Lower leg skin (tissue), 4 donors: Measurements from ENCODE around the gene C1orf232. TPM values are rescaled to one million over a fixed set of nuclear protein-coding genes. Genes with fewer than 3 reads are reported as not detected.
A peak's percentile ranks its signal among the peaks of the same experiment; 100 is the strongest.

Experiments
- DNase-seq, 2 donors: peaks; one replicate each; pipeline ENCODE4 v3.0.0-alpha.2; 2019; ENCODE audit warnings: low spot score in 2 of 2
- H3K4me3 ChIP-seq: fragments of 200-600 bp; sonication (generic); 2 replicates; pipeline ENCODE4 v1.5.1; 2017; ENCODE audit warnings: mild to moderate bottlenecking, low read depth; ENCODE audit not compliant: poor library complexity, severe bottlenecking
- CTCF ChIP-seq, 3 donors: fragments of 450-650 bp; IDR thresholded peaks; one replicate each; pipeline ENCODE4 v1.5.1; 2016; ENCODE audit warnings: antibody characterized with exemption in 3 of 3, mild to moderate bottlenecking in 3 of 3, moderate library complexity in 2 of 3
- POLR2A ChIP-seq, 2 donors: fragments of 450-650 bp; IDR thresholded peaks; one replicate each; pipeline ENCODE4 v1.6.1; 2016 to 2017; ENCODE audit warnings: antibody characterized with exemption in 2 of 2, mild to moderate bottlenecking in 1 of 2, moderate library complexity in 1 of 2
- WGBS, 2 donors: methylation state at CpG; one replicate each; pipeline ENCODE4 v1.1.5; 2018; 5-methylcytosine and 5-hydroxymethylcytosine counted together
- intact Hi-C: fragments of 100-400 bp; cut with DNase I; formaldehyde crosslinking; loops from one replicate; pipeline ENCODE4 v1.15.0; 2023; ENCODE audit warnings: low total_unique reads
- total RNA-seq, 4 donors: library from RNA; depleted of rRNA; stranded (reverse); fragments of >200 nt; gene quantifications; one replicate each; pipeline ENCODE4 v1.1.0, GENCODE V29; 2016

Gene C1orf232
- total RNA-seq, 4 donors from 2014 or later = not detected

DNA sequence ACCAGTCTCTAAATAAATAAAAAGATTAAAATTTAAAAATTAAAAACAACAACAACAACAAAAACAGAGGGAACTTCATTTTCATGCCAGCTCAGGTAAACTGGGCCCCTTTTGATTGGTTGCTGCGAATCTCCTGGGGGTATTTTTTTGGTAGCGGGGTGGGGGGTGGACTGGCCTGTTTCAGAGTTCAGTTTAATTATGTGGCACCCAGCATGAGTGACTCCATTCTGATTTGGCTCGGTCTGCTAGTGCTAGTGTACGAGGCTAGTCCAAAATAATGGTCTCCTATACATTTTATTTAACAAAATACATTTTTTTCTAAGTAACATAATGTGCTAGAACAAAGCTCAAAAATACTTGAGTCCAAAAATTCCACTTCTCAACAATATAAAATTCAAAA is 39.0 kb downstream of the C1orf232 start:
- no peak for TF ChIP-seq POLR2A (IDR thresholded peaks at IDR 0.05)
- TF ChIP-seq CTCF (IDR thresholded peaks at IDR 0.05) = no peak
- no peak overlapping the region for H3K4me3 ChIP-seq
- WGBS, 2 donors = 89 to 92% methylated on average over 4 of the region's 4 CpGs
- DNase-seq = no peak
- intact Hi-C loops = no loop called here

DNA sequence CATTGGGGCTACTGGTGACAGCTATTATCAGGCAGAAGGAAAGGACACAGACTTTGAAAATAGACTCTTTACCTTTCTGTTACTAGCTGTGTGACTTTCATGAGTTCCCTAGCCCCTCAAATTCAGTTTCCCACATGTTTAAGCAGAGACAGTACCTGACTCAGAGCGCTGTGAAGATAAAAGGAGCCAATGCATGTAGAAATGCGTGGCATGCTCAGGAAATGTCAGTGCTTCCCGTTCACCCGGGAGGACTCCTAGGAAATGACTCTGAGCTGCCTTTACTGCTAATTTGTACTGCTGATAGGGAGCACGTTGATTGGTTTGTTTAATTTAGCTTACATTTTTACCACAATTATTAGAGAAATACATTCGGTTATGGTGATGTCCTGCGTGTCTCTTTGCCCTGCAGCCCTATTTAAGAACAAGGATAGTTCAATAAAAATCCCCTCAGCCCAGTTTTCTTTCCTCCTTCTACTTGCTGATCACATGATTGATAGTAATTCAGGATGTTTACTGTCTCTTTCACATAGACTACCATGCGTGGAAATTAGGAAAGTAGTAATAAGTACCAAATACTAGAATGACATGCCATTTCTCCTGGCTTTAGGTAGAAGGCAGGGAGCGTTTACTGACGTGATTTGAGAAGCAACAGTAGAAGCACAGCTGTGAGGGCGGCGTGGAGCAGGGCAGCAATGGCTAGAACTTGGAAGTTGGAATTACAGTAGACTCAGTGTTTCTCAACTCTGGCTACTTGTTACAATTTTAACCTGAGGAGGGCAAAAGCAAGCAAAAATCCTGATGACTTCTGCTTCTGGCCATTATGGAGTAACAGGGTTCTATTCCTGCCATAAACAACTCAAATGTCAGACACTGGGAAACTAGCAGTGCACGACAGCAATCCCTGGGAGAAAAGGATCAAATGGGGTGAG is 41.3 kb downstream of the C1orf232 start:
- intact Hi-C loops = no loop called here
- TF ChIP-seq CTCF (IDR thresholded peaks at IDR 0.05) (no peak), POLR2A (IDR thresholded peaks at IDR 0.05) (no peak)
- no peak overlapping the region for H3K4me3 ChIP-seq
- DNase-seq = no peak
- WGBS, 2 donors = 33 to 34% methylated on average over 13 of the region's 13 CpGs

DNA sequence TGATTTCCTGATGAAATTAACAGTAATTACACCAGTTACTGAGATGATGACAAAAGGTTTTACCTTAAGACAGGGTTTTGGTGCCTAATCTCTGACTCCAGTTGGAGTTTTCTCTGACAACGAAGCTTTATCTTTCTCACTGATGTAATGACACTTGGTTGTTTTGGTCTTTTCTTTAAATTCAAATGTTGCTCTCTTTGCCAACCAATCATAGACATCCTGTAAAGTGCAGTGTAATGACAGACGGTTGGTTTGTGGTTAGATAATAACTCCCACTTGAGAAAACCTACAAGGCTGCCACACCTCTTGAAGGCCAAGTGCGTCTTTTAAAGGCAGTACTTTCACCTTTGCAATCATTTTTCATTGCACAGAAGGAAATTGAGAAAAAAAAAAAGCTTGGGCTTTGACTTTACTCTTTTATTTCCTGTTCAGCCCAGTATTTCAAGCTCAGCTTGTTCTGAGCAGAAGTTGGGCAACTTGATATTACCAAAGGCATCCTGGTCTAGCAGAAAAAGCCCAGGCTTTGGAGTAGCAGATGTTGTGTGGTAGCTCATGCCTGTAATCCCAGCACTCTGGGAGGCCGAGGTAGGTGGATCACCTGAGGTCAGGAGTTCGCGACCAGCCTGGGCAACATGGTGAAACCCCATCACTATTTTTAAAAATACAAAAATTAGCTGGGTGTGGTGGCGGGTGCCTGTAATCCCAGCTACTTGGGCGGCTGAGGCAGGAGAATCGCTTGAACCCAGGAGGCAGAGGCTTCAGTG is 42.3 kb downstream of the C1orf232 start:
- 53 to 55% methylated on average over 9 of the region's 9 CpGs for WGBS, 2 donors
- TF ChIP-seq POLR2A (IDR thresholded peaks at IDR 0.05) (no peak), CTCF (IDR thresholded peaks at IDR 0.05) (no peak)
- H3K4me3 ChIP-seq = no peak overlapping the region
- DNase-seq = peak in 1 of 2 donors; percentile 43
- intact Hi-C loops = no loop called here

DNA sequence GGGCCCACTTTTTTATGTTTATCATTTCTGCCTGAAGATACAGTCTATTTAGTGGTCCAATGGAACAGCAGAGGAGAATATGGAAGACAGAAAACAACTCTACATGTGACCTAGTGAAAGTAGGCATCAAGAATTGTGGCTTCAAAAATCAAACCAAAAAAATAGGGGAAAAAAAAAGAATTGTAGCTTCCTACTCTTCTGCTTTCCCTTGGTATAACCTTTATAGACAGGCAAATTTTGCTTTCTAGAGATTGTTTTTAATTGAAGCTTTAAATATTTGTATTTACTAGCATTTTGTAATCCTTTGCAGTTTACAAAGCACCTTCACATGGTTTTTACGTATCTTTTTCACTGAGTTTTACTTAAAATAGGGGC is 42.8 kb downstream of the C1orf232 start:
- WGBS, 2 donors = 50 to 58% methylated on average over 1 of the region's 1 CpG
- no peak for DNase-seq
- intact Hi-C loops = no loop called here

DNA sequence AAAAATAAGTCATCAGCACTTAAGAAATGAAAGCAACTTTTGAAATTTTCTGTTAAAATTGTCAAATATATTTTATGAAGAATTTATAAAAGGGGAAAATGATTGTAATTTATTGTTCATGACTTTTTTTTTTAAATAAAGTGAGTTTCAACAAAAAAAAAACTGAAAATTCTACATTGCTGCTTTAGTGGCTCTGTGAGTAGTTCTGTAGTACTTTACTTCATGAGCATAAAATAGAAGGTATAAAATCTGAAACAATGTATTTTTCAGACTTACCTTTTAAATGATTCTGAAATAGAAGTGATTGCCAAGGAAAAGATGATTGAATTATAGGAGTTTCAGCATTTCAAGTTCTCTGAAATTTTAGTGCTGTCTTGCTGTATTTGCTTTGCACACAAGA is 43.4 kb downstream of the C1orf232 start:
- intact Hi-C loops = no loop called here
- no peak for TF ChIP-seq POLR2A (IDR thresholded peaks at IDR 0.05)
- TF ChIP-seq CTCF (IDR thresholded peaks at IDR 0.05) = no peak
- no peak overlapping the region for H3K4me3 ChIP-seq
- DNase-seq = no peak

More for the DNA sequence above, 42.8 kb downstream of the C1orf232 start:
- TF ChIP-seq CTCF (IDR thresholded peaks at IDR 0.05) = no peak
- no peak for TF ChIP-seq POLR2A (IDR thresholded peaks at IDR 0.05)
- H3K4me3 ChIP-seq = no peak overlapping the region
